GM18907 (cell line): Measurements from ENCODE around the gene THAP4.
A peak's percentile ranks its signal among the peaks of the same experiment; 100 is the strongest.

Experiments
- ATAC-seq: cut with Tn5 transposase; IDR thresholded peaks from one replicate; pipeline ENCODE4 v1.9.1; 2021; ENCODE audit warnings: mild to moderate bottlenecking, moderate library complexity; ENCODE audit not compliant: unreplicated experiment

Gene THAP4

DNA sequence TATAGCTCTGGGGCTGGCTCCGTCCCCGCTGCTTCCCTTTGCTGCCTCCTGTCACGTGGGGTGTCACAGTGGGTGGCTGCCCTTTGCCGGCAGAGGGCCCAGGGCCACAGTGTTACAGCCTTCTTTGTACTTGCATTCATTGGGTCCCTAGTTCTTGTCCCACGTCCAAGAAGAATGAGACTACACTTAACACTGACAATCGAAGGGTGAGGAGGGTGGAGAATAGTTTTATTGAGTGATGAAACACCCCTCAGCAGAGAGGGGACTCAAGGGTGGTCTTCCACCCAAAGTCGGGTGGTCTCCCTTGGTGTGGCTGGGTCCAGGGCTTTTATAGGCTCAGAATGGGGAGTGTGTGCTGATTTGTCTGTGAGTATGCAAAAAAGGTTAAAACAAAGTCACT, 2.4 kb upstream of the THAP4 start:
- no peak for ATAC-seq

DNA sequence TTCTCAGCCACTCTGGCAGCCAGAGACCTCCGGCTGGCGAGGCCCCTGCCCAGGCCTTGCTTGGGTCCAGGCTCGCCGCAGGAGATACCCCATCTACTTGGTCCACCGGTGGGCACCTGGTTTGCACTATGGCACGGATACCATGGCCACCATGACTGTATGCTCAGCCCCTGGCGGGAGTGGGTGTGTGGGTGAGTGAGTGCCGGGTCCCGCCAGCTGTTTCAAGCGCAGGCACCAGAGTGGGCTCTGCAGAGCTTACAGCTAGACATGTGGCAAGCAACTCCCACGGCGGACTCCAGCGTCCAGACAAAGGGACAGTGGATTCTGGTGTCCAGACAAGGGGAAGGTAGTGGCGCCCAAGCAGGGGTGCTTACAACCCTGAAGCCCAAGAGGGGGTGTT, 2.0 kb upstream of the THAP4 start:
- ATAC-seq: no peak

DNA sequence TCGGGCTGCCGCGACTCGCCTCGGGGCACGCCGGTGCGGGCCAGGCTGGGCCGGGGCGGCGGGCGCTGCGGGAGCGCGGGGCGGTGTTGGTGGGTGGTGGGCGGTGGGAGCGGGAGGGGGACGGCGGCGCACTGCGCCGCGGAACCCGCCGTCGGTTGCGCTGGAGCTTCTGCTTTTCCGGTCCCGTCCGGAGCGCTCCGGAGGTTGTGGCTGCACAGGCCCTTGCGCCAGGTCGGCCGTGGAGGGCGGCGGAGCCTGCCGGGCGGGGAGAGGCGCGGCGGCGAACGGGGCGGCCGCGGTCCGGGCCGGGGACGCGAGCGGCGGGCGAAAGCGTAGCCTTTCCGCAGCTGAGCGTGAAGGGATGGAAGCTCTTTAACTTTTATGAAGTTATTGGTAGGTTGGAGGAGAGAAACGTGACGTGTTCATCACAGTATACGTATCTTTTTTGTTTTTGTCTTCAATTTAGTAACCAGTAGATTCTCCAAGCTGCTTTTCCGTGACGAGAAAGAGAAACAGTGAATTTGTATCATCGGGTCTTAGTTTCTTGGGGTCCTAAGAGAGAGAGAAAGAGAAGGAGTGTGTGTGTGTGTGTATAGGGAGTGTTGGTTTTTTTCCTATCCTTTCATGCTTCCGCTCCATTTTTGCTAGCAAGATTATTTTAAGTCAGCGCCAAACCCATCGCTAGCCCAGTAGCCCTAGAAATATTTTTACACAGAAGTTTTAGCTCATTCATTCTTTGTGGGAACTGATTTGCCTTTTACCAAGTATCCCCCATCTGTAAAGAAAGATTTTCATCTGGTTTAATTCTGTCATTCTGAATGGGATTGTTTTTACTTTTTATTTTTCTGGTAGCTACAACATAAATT, 1.1 kb upstream of the THAP4 start:
- ATAC-seq: peak; percentile 17

DNA sequence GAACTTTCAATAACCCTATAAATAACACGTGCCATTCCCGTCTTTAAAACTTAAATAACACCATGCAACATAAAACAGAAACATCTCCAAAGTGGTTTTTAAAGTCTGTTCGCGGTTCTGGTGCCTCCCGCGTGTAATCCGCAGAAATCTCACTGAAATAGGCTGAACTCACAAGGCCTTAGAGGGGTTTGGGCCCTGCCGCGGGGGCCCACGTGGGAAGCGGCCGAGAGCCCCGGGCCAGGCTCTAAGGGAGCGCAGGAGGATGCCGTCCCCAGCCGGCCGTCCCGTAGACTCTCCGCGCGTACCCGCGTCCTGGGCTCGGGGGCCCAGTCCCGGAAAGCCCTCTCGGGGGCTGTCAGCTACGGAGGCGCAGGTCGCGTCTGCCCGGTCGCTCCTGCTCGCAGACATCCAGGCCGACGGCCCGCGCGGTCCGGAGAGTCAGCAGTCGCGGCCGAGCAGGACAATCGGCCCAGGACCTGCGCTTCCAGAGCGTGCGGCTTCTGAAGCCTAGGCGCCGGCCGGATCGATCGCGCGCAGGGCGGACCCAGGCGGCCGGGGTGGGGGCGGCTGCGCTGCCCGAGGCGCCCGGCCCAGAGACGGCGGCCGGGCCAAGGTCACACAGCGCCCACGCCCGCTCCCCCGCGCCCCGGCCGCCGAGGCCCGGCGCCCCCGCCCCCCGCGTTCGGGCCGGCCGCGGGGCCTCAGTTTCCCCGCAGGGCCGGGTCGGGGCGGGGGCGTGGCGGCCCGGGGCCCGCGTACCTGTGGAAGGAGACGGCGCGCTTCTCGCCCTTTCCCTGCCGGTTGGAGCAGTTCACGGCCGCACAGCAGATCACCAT, 558 bp downstream of the THAP4 start:
- peak; percentile 31 for ATAC-seq

DNA sequence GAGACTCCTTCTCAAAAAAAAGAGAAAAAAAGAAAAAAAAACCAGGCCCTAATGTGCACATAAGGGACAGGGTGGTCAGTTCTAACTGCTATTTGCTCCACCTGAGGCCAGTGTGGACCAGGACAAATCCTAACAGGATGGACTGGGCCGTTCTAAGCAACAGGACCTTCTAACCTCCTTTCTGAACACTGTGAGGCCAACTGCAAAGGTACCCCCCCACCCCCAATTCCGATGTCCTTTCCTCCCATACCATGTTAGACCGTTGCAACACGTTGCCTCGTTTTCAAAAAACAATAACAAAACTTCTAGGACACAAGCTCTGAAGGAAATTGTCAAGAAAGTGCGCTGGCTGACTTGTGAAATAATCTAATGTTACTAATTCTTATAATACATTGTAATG, 1.2 kb downstream of the THAP4 start:
- no peak for ATAC-seq

DNA sequence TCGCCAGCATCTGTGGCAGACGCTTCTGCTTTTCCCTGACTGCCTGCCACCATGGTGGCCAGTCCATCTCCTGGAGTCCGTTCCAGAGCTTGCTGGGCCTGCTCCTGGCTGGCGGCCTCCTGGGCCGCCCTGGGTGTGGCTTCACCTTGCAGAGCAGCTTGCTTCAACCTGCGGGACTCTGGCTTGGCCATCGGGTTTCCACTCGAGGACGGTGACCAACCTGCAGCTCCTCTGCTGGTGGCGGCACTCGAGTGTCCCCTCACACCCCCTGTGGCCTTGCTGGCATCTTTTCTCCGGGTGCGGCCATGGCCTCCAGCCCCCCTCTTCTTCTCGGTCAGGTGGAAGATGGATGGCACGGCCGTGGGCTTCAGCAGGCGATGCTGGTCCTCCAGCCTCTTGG, 3.4 kb downstream of the THAP4 start:
- ATAC-seq: no peak

DNA sequence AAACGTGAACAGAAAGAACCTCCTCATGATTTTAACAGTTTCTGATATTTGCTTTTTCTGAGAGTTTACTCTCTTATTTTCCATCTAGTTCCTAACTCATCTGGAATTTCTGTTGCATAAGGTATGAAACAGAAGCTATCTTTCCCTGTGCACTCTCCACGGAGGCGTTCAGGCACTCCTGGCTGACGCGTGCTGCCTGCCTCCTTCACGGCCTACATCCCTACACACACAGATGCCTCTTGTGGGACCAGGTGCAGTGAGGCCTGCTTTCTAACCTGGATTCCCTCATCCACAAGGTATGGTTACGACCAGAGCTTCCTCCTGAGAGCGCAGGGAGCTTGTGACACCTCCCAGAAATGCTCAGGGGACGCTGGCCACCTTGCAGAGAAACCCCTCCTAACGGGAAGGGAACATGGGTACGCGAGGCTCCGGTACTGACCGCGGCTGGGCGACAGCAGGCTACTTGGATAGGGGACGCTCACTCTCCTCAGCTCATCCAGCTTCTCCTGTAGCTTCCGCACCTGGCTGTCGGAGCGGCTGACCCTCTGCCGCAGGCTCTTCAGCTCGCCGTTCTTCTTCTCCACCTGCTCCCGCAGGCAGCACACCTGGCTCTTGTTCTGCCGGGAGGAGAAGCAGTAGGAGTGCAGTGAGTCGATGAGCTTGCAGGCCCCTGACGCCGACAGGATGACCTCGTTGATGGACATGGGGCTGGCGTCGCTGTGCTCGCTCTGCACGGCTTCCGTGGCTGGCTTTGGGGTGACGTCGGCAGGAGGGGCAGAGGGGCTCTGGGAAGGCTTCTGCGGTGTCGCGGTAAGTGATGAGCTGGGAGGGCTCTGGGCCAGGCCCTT, 4.3 kb downstream of the THAP4 start:
- no peak for ATAC-seq

DNA sequence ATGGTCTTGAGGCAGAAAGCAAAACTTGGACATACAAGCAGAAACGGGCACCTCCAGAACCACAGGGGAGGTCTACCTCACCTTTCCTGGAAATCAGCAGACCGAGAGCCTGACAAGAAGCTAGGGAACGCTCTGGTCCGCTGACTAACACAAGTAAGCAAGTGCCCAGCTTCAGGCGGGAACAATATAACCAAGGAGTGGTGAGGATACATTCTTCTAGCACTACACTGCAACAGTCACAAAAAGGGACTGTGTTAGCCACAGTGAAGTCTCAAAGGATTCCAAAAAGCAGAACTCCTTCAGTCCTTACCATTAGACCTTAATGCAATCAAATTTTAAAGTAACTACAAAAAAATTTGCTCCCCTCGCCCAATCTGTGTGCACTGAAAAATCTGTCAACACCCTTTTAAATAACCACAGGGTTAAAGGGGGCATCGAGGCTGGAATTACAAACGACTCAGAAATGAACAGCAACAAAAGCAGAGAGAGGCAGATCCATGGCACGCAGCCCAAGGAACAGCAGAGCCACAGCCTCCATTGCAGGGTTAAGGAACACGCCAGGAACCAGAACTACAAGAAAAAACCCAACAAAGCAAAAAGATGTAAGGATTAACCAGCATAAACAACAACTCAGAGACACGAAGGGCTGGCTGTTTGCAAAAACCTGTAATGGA, 7.1 kb downstream of the THAP4 start:
- no peak for ATAC-seq

DNA sequence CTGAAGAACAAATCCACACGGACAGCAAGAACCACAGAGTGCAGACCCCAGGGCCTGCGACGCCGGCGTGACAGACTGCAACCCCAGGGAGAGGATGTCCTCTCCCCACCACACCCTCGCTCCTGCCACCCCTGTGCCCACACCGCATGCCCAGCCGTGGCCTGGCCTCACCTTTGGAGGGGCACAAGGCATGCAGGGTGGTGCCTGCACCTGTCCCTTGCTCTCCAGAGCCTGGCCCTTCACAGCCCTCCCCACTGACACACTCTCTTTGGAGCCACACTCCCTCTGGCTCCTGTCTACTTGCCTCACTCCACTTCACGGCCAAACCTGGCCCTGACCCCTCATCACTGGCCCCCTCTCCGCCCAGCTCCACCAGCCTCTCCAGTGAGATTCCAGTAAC, 9.3 kb downstream of the THAP4 start:
- no peak for ATAC-seq

DNA sequence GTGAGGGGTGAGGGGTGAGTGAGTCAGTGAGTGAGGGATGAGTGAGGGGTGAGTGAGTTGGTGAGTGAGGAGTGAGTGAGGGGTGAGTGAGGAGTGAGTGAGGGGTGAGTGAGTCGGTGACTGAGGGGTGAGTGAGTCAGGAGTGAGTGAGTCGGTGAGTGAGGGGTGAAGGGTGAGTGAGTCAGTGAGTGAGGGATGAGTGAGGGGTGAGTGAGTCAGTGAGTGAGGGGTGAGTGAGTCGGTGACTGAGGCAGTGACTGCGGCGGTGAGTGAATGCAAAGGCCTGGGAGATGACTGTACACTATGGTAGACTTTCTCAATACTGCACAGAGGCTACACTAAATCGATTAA, 16.6 kb downstream of the THAP4 start:
- no peak for ATAC-seq

DNA sequence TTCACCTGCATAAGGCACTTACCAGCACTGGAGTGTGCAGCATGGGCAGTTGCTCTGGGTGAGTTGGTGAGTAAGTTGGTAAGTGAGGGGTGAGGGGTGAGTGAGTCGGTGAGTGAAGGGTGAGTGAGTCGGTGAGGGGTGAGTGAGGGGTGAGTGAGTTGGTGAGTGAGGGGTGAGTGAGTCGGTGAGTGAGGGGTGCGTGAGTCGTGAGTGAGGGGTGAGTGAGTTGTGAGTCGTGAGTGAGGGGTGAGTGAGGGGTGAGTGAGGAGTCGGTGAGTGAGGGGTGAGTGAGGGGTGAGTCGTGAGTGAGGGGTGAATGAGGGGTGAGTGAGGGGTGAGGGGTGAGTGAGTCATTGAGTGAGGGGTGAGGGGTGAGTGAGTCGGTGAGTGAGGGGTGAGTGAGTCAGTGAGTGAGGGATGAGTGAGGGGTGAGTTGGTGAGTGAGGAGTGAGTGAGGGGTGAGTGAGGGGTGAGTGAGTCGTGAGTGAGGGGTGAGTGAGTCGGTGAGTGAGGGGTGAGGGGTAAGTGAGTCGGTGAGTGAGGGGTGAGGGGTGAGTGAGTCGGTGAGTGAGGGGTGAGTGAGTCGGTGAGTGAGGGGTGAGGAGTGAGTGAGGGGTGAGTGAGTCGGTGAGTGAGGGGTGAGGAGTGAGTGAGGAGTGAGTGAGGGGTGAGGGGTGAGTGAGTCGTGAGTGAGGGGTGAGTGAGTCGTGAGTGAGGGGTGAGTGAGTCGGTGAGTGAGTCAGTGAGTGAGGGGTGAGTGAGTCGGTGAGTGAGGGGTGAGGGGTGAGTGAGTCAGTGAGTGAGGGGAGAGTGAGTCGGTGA, 17.1 kb downstream of the THAP4 start:
- no peak for ATAC-seq

DNA sequence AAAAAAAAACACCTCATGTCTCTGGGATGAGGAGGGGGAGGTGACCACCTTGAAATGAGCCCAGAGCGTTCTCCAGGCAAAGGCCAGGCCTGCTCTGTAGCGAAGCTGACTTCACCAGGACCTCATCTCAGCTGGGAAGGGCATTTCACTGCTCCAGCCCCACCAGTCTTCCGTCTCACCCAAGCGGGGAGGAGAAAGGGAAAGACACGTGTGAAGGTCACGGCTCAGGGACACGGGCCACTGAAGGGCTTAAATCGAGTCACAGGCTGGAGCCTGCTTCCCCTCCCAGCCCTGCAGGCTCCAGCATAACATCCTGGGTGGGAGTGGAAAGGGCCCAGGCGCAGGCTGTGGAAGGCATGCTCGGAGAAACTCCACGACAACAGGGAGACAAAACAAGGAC, 18.1 kb downstream of the THAP4 start:
- ATAC-seq: no peak

DNA sequence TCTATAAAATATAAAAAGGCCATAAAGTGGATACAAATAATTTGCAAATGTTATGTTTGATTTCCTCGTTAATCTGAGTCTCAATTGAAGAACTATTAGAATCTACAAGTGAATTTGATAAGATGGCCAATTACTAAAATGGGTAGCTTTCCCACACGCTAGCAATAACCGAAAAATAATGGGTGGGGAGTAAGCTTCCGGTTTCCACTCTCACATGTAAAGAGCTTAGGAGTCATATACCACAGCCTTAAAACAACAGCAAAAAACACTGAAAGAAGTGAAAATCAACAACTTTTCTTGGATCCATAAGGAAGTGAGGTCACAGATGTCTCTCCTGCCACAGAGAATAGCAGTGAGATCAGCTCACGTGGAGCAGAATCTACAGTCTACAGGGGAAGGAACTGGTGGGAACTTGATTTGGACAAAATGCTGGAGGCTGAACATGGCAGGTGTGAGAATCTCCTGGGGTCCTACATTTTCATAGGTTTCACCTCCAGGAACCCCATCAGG, 18.6 kb downstream of the THAP4 start:
- ATAC-seq: no peak

DNA sequence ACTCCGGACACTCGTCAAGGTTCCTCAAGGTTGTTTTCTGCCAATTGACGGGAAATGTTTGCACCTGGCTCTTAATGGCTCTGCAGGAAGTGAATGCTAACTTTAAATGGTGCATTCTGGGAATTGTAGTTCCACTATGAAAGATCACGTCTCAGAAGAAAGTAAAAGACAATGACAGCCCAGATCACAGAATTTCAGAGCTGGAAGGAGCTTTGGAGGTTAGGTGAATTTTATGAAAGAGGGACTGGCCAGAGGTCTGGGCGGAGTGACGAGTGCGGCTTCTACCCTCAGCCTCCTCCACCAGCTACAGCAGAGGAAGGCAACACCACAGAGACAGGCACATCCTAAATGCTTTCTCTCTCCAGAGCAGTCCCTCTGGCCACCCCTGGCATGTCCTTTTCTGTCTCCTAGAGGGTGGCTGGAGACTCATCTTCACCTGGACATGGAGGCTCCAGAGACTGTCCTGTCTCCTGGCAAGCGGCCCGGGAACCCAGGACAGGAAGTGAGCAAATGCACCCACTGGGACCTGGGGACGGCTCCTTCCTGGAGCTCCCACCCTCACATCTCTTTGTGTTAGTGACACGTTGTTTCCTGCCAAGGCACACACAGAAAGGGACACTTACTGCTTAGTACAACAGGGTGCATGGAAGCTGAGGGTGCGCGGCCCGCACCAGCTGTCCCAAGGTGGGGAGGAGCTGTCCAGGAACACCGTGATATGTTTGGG, 19.4 kb downstream of the THAP4 start:
- peak; percentile 59 for ATAC-seq

DNA sequence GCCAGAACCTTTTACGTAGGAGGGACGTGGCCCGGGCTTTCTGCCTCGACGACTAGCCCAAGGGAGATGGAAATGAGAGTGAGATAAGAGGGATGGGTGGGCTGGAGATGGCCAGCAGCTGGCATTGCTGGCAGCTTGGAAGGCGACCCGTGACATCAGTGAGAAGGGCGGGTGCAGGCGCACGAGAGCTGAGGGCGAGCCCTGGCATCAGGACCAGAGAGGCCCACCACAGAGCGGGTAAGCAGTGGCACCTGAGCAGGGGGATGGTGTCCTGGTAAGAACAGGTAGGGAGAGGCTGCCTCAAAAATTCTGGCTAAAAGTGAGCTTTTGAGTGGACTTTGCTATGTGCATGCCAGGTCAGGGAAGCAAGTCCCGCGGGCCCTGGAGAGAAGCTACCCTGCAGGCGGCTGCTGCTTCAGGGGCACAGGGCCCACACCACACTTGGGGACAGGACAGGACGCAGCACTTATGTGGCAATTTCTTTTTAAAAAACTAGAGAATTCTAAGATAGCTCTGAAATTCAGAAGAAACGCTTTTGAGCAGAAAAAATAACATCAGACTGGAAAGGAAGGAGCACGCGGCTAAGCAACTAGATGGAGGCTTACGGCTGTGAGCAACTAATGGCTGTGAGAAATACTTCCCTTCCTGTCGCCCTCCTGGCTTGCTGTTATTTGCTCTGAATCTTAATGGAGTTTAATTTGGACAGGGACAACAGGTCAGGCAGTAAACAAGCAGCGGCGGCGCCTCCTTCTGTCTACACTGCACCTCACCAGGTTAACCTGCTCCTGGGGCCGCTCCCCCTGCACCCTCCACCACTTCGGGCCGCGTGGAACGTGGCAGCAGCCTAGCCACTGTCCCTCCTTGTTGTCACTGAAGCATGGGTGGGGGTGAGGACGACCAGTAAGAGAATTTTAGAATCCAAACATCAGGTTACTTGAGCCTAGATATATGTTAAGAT, 20.5 kb downstream of the THAP4 start:
- no peak for ATAC-seq

DNA sequence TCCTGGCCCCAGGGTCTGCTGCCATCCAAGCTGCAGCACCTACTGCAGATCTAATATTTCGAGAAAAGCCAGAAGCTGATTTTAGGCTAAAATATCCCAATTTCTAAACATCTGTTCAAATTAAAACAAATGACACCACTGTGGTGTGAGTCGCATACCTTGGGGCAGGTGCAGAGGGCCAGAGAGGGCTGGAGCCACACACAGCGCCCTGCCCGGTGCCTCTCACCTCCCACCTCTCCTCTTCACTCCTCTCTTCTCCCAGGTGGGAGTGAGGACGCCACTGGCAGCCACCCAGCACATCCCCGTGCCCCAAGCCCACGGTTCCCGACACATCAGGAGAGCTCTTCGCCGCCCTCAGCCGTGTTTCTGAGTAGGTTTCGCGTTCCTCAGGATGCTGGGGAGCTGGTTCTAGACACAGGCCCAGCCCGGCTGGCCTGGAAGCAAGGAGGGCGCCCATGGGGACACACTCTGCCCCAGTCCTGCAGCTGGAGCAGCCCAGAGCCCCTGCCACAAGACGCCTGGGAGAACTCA, 21.4 kb downstream of the THAP4 start:
- ATAC-seq: no peak

DNA sequence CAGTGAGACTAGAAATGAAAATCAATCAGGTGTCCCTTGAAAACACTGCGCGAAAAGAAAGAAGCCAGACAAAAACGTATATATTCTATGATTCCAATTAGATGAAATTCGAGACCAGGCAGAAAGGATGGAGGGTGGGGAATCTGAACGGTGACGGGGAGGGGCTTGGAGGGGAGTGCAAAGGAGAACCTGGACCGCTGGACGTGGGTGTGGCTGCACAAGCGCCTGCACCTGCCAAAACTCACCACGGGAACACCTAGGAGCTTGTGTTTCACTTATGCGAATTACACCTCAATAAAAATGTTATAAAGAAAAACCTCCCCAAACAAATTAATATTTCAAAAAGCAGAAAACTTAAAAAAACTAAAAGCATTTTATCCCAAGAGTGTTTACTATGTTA, 21.9 kb downstream of the THAP4 start:
- ATAC-seq: no peak
